CD8-positive, alpha-beta memory T cell (primary cell): Measurements from ENCODE around the gene NOL4L. TPM values are rescaled to one million over a fixed set of nuclear protein-coding genes. Genes with fewer than 3 reads are reported as not detected.

Experiments
- CTCF ChIA-PET: fragments of 350-600 bp; sonication (Branson Sonifier 250); formaldehyde crosslinking; loops from one replicate; lab custom pipeline; 2021; ENCODE audit warnings: antibody characterized with exemption; lab: Charles Lee
- POLR2A ChIA-PET: fragments of 350-600 bp; sonication (Branson Sonifier 250); formaldehyde crosslinking; loops from one replicate; lab custom pipeline; 2021; ENCODE audit warnings: antibody characterized with exemption; lab: Charles Lee
- DNase-seq, 5 donors: peaks; one replicate each; pipeline versions ENCODE4 v3.0.0 to v3.0.0-alpha.2; 2020 to 2022; ENCODE audit warnings: mixed read lengths in 1 of 5
- H3K27ac ChIP-seq: one replicate; pipeline ENCODE4 v1.7.0; 2013; ENCODE audit warnings: low read depth, mild to moderate bottlenecking, low read length, moderate library complexity
- H3K27me3 ChIP-seq: 2 replicates; pipeline ENCODE4 v1.7.0; 2013; ENCODE audit warnings: low read length, mild to moderate bottlenecking; ENCODE audit not compliant: insufficient read depth, poor library complexity, severe bottlenecking
- H3K36me3 ChIP-seq: 2 replicates; pipeline ENCODE4 v1.7.0; 2013; ENCODE audit warnings: mild to moderate bottlenecking, low read length, moderate library complexity; ENCODE audit not compliant: insufficient read depth
- H3K4me1 ChIP-seq: 2 replicates; pipeline ENCODE4 v1.7.0; 2013; ENCODE audit warnings: mild to moderate bottlenecking, low read length, moderate library complexity; ENCODE audit not compliant: insufficient read depth
- H3K4me3 ChIP-seq: 2 replicates; pipeline ENCODE4 v1.7.0; 2013; ENCODE audit warnings: mild to moderate bottlenecking, low read length
- H3K9me3 ChIP-seq: 2 replicates; pipeline ENCODE4 v1.7.0; 2013; ENCODE audit warnings: mild to moderate bottlenecking, low read length
- H3K27ac Mint-ChIP-seq, 8 donors: one replicate each; pipeline ENCODE4 v1.8.0; 2020 to 2021; ENCODE audit warnings: mixed read lengths in 8 of 8, mild to moderate bottlenecking in 6 of 8, inconsistent platforms in 3 of 8, moderate library complexity in 3 of 8
- H3K27me3 Mint-ChIP-seq, 2 donors: one replicate each; pipeline ENCODE4 v1.8.0; 2020 to 2021; ENCODE audit warnings: mixed read lengths in 2 of 2, mild to moderate bottlenecking in 1 of 2, moderate library complexity in 1 of 2
- H3K36me3 Mint-ChIP-seq, 3 donors: one replicate each; pipeline ENCODE4 v1.8.0; 2020 to 2021; ENCODE audit warnings: mixed read lengths in 3 of 3, inconsistent platforms in 1 of 3, mild to moderate bottlenecking in 1 of 3
- H3K4me1 Mint-ChIP-seq, 3 donors: one replicate each; pipeline ENCODE4 v1.8.0; 2020 to 2021; ENCODE audit warnings: mixed read lengths in 3 of 3, inconsistent platforms in 1 of 3, mild to moderate bottlenecking in 1 of 3
- H3K4me3 Mint-ChIP-seq, 7 donors: one replicate each; pipeline ENCODE4 v1.8.0; 2020 to 2021; ENCODE audit warnings: mixed read lengths in 7 of 7, mild to moderate bottlenecking in 6 of 7, moderate library complexity in 4 of 7, inconsistent platforms in 2 of 7
- H3K9me3 Mint-ChIP-seq, 5 donors: one replicate each; pipeline ENCODE4 v1.8.0; 2020 to 2022; ENCODE audit warnings: mixed read lengths in 5 of 5, mild to moderate bottlenecking in 3 of 5, moderate library complexity in 2 of 5, inconsistent platforms in 1 of 5
- polyA plus RNA-seq: library from polyadenylated mRNA; unstranded; fragments of 300-500 nt; fragmentation: Illumina TruSeq; gene quantifications from one replicate; pipeline ENCODE4 v1.2.3, GENCODE V29; 2021
- total RNA-seq, 2 experiments: library from RNA; stranded (reverse); gene quantifications; one replicate each; pipeline ENCODE4 v1.2.3, GENCODE V29; 2021

Gene NOL4L
- total and polyA plus RNA-seq, 3 experiments from 2014 or later = 15.4 to 19.8 (median 15.8) TPM

DNA sequence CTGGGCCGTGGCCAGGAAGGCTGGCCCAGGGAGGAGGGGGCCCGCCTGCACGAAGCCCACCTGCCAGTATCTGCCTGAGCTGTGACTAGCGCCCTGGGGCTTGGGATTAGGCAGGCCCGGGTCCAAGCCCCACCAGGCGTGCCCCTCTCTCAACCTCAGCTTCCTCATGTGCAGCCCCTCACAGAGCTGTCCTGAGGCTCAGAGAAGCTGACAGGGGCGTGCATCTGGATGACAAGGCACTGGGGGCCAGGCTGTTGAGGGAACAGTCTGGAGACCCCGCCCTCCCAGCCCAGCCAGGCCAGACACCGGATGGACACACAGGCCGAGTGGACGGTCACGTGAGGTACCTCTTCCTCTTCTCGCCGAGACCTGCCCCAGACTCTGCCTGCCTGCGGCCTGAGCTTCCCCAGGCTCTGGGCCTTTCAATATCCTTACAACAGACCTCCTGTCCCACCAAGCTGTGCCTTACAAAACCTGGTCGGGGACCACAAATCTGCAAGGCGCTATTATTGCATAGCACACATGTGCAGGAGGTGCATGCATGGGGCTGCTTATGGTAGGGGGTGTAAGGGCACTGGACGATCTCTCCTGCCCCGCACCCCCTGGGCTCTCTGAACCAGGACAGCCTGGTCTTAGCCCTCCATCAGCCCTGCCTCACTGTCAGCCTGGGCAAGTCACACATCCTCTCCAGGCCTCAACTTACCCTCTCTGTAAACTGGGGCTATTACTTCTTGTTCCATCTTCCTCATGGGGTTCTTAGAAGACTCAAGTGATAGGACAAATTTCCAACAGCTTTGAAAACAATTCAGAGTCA lies 20.0 kb downstream of the NOL4L start:
- peaks cover 24 to 44% (median 30%) of the 10 kb centered on the region in 3 donors for H3K4me1 Mint-ChIP-seq
- no peaks in the 10 kb centered on the region for H3K9me3 ChIP-seq
- peak overlapping the region in 1 of 7 donors; percentile 44 for H3K4me3 Mint-ChIP-seq
- H3K36me3 ChIP-seq = no peaks in the 10 kb centered on the region
- H3K9me3 Mint-ChIP-seq = peaks cover 0 to 2% (median 0%) of the 10 kb centered on the region in 5 donors
- no peak for DNase-seq
- peaks cover 0 to 10% (median 1%) of the 10 kb centered on the region in 3 donors for H3K36me3 Mint-ChIP-seq
- H3K27ac Mint-ChIP-seq = peak overlapping the region; percentile 38 to 88 (median 76)
- H3K4me3 ChIP-seq = no peak overlapping the region
- no peaks in the 10 kb centered on the region for H3K27me3 ChIP-seq
- ChIA-PET POLR2A (interaction anchor here (1.2 kb wide), 1 partner anchor 26 kb away, joined by 3 read pairs; no protein-coding TSS in a partner anchor), CTCF (no interaction called here)
- no peak overlapping the region for H3K27ac ChIP-seq
- no peaks in the 10 kb centered on the region for H3K27me3 Mint-ChIP-seq
- H3K4me1 ChIP-seq = peaks cover 60% of the 10 kb centered on the region

DNA sequence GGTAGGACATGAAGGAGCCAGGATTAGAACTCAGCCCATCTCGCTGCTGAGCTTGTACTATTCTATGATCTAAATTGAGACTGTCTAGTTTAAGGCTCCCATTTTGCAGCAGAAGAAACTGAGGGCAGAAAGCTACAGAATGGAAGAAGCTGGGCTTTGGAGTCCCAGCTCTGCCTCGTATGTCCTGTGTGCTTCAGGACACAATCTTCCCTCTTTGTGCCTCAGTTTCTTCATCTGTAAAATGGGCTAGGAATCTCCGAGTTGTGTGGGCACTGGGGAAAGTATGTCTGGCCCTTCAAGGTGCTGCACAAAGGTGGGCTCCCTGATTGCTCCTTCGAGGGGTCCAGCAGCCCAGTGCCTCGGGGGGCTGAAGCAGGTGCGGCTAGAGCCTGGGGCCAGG lies 20.7 kb downstream of the NOL4L start:
- Mint-ChIP-seq H3K4me3 (no peak overlapping the region), H3K9me3 (peaks cover 0 to 2% (median 0%) of the 10 kb centered on the region in 5 donors), H3K4me1 (peaks cover 26 to 47% (median 32%) of the 10 kb centered on the region in 3 donors), H3K36me3 (peaks cover 0 to 10% (median 1%) of the 10 kb centered on the region in 3 donors), H3K27ac (peak overlapping the region in 4 of 8 donors; percentile 29 to 87 (median 53)), H3K27me3 (no peaks in the 10 kb centered on the region)
- no peaks in the 10 kb centered on the region for H3K27me3 ChIP-seq
- no peak overlapping the region for H3K27ac ChIP-seq
- no peaks in the 10 kb centered on the region for H3K9me3 ChIP-seq
- DNase-seq = no peak
- POLR2A ChIA-PET = interaction anchor here (1.2 kb wide), 1 partner anchor 25 kb away, joined by 3 read pairs; no protein-coding TSS in a partner anchor
- no peak overlapping the region for H3K4me3 ChIP-seq
- peaks cover 56% of the 10 kb centered on the region for H3K4me1 ChIP-seq
- H3K36me3 ChIP-seq = no peaks in the 10 kb centered on the region
- CTCF ChIA-PET = no interaction called here

DNA sequence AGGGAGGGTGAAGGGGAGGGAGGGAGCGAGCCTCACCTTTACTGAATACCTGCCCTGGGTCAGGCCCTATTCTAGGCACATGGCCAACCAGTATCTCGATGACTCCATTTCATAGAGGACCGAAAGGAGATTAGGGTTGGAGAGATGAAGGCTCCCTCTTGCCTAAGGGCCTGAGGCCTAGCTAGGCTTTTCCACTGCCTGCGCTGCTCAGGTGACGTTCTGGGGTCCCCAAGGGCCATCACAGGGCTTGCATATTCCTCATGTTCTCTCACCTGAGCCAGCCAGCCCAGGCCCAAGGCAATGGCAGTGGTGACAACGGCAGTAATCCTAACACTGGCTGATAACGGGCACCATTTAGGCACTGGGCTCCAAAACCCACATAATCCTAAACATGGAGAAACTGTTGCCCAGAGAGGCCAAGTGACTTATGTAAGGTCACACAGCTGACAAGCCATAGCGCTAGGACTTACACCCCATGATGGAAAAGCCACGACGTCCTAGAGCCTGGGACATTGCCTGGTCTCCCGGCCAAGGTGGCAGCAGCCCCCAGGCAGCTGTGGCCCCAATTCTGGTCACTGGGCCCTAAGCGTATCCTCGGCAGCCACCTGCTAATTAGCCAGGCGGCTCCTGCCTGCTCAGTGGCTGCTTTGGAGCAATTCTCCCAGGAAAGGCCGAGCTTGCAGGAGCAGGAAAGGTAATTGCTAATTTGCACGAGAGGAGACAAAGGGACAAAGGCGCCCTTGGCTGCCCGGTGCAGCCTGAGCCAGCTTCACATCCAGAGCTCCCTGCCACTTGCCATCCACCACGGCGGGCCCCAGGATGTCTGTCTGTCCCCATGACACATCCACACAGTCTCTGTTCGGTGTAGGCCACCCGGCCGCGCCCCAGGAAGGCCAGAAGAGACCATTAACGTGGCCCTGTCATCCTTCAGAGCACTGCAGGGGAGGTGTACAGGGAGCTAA lies 21.5 kb downstream of the NOL4L start:
- CTCF ChIA-PET = interaction anchor here (1.0 kb wide), 1 partner anchor 31 kb away, joined by 3 read pairs; no protein-coding TSS in a partner anchor
- Mint-ChIP-seq H3K27me3 (no peaks in the 10 kb centered on the region), H3K4me3 (no peak overlapping the region), H3K27ac (peak overlapping the region in 5 of 8 donors; percentile 45 to 87 (median 57)), H3K9me3 (peaks cover 0 to 2% (median 0%) of the 10 kb centered on the region in 5 donors), H3K4me1 (peaks cover 30 to 56% (median 39%) of the 10 kb centered on the region in 3 donors), H3K36me3 (peaks cover 0 to 14% (median 1%) of the 10 kb centered on the region in 3 donors)
- DNase-seq = no peak
- Histone ChIP-seq H3K4me3 (no peak overlapping the region), H3K4me1 (peaks cover 48% of the 10 kb centered on the region), H3K27ac (no peak overlapping the region), H3K36me3 (no peaks in the 10 kb centered on the region), H3K9me3 (no peaks in the 10 kb centered on the region), H3K27me3 (no peaks in the 10 kb centered on the region)
- POLR2A ChIA-PET = interaction anchor here (1.2 kb wide), 1 partner anchor 24 kb away, joined by 3 read pairs; no protein-coding TSS in a partner anchor

DNA sequence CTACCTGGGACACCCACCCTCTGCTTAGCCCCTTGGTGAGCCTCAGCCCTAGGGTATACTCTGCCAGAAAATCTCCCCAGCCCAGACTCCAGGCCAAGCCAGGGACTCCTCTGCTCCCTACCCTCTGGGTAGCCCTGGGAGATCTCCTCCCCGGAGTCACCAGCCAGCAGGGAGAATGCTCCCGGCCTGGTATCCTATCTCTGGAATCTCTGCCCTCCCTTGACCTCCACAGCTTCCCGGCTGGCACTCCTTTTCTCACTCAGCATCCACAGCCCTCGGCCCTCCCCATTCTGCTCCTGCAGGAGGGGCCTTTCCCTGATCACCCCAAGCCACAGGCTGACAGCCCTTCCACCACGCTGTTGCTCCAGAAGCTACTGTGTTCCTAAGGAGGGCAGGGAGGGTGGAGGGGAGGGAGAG lies 22.6 kb downstream of the NOL4L start:
- H3K27ac Mint-ChIP-seq = peak overlapping the region; percentile 45 to 91 (median 86)
- Histone ChIP-seq H3K27ac (no peak overlapping the region), H3K4me1 (peaks cover 43% of the 10 kb centered on the region)

DNA sequence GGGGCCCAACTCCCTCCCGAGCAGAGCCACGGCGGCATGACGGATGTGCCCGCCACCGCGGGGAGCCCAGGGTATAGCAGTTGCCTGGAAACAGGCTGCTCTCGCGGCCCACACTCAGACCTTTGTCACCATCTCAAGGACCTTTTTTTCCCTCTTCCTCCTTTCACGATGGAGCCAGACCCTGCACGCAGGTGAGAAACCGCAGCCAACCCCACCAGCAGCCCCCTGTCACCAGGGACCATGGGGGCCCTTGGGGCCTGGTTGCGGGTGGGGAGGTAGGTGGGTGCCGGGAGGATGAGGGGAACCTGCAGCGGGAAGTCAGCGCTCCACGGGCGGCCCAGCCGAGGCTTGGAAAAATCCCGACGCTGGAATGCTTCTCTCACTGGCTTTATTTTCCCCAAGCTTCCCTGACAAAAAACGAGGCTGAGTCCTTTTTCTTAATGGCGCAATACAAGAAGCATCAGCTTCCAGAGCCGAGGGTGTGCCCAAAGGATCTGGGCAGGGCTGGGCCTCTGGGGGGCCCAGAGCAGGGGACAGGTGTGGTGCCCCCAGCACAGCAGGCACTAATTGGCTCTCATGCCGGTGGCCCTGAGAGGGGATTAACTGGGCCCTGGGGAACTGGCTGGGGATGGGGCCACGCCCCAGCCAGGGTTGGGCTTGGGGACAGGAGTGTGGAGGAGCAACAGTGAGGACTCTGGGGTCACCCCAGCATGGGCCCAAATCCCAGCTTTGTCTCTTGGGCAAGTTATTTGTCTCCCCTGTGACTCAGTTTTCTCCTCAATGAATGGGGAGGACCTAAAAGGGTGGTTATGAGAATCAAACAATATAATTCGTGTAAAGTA lies 23.9 kb downstream of the NOL4L start:
- Histone ChIP-seq H3K27ac (no peak overlapping the region), H3K4me3 (no peak overlapping the region), H3K27me3 (no peaks in the 10 kb centered on the region), H3K36me3 (no peaks in the 10 kb centered on the region), H3K9me3 (no peaks in the 10 kb centered on the region), H3K4me1 (peaks cover 35% of the 10 kb centered on the region)
- Mint-ChIP-seq H3K4me3 (peak overlapping the region in 4 of 7 donors; percentile 6 to 67 (median 22)), H3K27ac (peak overlapping the region; percentile 5 to 96 (median 83)), H3K9me3 (no peaks in the 10 kb centered on the region), H3K36me3 (peaks cover 0 to 25% (median 3%) of the 10 kb centered on the region in 3 donors), H3K4me1 (peaks cover 38 to 76% (median 55%) of the 10 kb centered on the region in 3 donors), H3K27me3 (no peaks in the 10 kb centered on the region)
- ChIA-PET POLR2A (no interaction called here), CTCF (interaction anchor here (0.8 kb wide), 1 partner anchor 22 kb away, joined by 3 read pairs; no protein-coding TSS in a partner anchor)
- peak in 1 of 5 donors; percentile 38 for DNase-seq

More for the DNA sequence above, 22.6 kb downstream of the NOL4L start:
- ChIA-PET CTCF (no interaction called here), POLR2A (no interaction called here)
- Mint-ChIP-seq H3K9me3 (peaks cover 0 to 2% (median 0%) of the 10 kb centered on the region in 5 donors), H3K4me3 (peak overlapping the region in 1 of 7 donors; percentile 47), H3K36me3 (peaks cover 0 to 17% (median 1%) of the 10 kb centered on the region in 3 donors), H3K4me1 (peaks cover 30 to 64% (median 45%) of the 10 kb centered on the region in 3 donors), H3K27me3 (no peaks in the 10 kb centered on the region)
- Histone ChIP-seq H3K27me3 (no peaks in the 10 kb centered on the region), H3K9me3 (no peaks in the 10 kb centered on the region), H3K4me3 (no peak overlapping the region), H3K36me3 (no peaks in the 10 kb centered on the region)
- no peak for DNase-seq

DNA sequence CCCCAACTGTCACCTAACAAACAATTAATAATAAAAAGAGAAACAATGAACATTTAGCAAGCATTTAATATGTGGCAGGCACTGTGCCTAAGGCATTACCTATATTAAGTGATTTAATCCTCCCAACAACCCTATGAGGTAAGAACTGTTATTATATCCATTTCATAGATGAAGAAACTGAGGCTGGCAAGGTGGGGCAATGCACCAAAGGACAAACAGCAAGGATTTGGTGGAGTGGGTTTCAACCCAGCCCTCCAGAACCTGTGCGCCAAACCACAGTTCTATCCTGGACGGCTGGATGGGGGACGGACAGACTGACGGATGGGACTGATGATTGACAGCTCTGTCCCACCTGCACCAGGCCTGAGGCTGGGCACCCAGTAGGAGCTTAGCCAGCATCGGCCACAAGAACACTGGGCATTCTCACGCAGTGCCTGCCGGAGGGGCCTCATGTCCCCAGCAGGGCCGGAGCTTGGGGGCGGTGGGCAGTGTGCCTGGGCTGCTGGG lies 24.6 kb downstream of the NOL4L start:
- ChIA-PET CTCF (interaction anchor here (0.8 kb wide), 1 partner anchor 22 kb away, joined by 3 read pairs; no protein-coding TSS in a partner anchor), POLR2A (no interaction called here)
- H3K27ac Mint-ChIP-seq = peak overlapping the region; percentile 7 to 96 (median 74)
- peaks cover 37% of the 10 kb centered on the region for H3K4me1 ChIP-seq
- H3K27me3 ChIP-seq = no peaks in the 10 kb centered on the region
- peaks cover 0 to 23% (median 3%) of the 10 kb centered on the region in 3 donors for H3K36me3 Mint-ChIP-seq
- H3K4me3 Mint-ChIP-seq = peak overlapping the region in 4 of 7 donors; percentile 54 to 71 (median 65)
- H3K36me3 ChIP-seq = no peaks in the 10 kb centered on the region
- no peak for DNase-seq
- H3K4me3 ChIP-seq = no peak overlapping the region
- peaks cover 42 to 77% (median 59%) of the 10 kb centered on the region in 3 donors for H3K4me1 Mint-ChIP-seq
- no peaks in the 10 kb centered on the region for H3K27me3 Mint-ChIP-seq
- H3K9me3 ChIP-seq = no peaks in the 10 kb centered on the region
- H3K9me3 Mint-ChIP-seq = no peaks in the 10 kb centered on the region
- H3K27ac ChIP-seq = no peak overlapping the region
